Measurements from ENCODE around the gene DACH1. TPM values are rescaled to one million over a fixed set of nuclear protein-coding genes. Genes with fewer than 3 reads are reported as not detected.

The DACH1 gene
- total RNA-seq, 4 donors from 2014 or later: 1.2 to 7.9 (median 4.4) TPM

DNA sequence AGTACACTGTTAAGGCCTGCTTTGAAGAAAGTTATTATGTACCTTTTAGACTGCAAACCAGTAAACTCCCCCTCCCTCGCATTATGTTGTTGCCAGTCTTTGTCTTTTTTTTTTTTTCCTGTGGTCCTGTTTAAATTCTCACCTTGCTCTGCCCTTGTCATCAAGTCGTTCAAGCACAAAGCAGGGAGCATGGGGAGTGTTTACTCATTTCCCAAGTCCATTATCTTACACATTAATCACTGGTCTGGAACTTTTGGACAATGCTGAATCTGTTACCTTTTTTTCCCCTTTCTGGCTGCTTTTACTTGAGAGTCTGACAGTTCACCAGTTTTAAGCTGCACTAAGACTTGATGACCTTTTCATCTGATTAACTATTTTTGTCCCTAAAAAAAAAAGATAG is 108.2 kb downstream of the DACH1 start:
- TF ChIP-seq, protein P1, sequence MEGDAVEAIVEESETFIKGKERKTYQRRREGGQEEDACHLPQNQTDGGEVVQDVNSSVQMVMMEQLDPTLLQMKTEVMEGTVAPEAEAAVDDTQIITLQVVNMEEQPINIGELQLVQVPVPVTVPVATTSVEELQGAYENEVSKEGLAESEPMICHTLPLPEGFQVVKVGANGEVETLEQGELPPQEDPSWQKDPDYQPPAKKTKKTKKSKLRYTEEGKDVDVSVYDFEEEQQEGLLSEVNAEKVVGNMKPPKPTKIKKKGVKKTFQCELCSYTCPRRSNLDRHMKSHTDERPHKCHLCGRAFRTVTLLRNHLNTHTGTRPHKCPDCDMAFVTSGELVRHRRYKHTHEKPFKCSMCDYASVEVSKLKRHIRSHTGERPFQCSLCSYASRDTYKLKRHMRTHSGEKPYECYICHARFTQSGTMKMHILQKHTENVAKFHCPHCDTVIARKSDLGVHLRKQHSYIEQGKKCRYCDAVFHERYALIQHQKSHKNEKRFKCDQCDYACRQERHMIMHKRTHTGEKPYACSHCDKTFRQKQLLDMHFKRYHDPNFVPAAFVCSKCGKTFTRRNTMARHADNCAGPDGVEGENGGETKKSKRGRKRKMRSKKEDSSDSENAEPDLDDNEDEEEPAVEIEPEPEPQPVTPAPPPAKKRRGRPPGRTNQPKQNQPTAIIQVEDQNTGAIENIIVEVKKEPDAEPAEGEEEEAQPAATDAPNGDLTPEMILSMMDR (IDR thresholded peaks at IDR 0.05; ENCODE audit: low read depth): no peak

DNA sequence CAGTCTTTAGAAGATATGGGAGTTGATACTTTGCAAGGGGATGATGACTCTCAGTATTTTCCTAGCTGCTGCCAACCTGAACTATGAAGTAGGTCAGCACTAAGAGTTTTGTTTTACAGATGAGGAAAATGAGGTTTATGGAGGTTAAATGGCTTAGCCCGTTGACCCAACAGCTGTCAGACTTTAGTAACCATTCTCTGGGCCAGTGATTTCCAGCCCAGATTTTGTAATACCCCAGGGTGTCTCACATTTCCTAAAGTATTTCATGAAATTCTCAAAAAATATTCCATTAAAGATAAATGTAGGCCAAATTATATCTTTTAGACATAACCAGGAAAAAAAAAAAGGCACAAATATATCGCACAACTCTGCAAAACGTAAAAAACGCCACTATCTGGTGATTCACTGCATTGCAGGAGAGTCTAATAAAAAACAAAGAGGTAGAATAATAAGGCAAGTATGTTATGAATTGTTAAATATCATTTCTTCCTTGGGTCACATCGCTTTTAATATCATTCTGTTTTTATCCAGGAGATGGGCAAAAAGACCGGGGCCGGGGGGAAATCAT is 112.5 kb downstream of the DACH1 start:
- TF ChIP-seq, protein P1 (IDR thresholded peaks at IDR 0.05; ENCODE audit: low read depth): no peak

DNA sequence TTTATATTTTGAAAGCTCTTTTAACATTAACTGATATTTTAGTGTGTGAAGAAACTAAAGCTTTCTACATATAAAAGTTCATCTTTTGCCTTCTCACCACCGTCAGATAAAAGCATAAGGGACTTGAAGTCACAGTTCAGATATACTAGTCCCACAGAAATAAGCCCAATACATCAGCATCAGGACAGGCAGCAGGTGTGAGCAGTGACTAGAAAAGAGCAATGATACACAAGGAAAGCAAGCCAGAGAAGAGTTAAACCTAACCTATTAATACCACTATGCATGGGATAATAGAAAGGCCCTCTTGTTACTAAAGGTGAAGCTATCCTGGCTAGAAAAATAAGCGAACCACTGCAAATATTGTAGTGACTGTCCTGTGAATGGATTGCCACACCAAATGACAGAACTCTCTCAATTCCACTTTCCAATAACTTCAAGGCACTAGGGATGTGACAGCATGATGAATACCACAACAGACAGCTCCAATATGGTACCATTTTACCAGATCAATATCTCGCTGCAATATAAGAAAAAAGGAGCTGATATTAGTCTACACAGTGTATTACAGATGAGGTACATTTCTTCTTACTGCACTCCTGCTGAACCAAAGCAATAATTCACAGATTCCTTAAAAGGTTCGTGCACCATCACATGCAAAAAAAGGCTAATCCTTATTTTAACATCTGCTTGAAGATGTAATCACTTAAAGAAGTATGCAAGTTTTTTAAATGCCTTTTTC is 114.1 kb downstream of the DACH1 start:
- TF ChIP-seq, protein P1 (IDR thresholded peaks at IDR 0.05; ENCODE audit: low read depth): no peak

DNA sequence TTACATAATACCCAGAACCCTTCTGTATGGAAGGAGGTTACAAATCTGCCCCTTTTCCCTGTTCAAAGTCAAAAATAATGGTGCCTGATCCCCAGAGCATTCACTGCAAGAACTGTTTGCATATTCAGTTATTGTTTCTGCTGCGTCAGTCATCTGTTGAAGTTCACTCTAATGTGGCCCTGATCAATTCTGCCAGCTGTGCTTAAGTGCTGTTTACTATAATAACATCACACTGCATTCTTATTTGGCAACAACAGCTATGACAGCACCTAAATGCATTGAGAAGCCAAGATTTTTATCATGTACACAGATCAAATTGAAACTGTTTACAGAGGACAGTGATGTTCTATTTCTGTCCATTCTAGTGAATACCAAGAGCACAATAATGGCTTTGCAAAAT is 115.9 kb downstream of the DACH1 start:
- TF ChIP-seq, protein P1 (IDR thresholded peaks at IDR 0.05; ENCODE audit: low read depth): no peak

DNA sequence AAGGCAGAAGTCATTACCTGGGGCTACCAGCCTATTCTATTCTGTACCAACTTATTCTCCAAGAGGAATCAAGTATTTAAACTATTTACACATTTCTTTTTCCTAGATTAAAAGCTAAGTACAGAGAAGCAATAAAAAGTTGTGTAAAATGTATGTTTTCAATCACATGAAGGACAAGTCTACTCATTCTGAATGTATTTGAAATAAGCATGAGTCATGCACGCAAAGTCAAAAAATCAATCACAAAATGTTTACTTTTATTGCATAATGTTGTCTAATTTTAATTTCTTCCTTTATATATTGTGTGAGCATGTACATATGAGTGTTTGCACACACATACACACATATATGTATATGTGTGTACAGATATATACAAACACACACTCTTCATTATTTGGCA is 136.7 kb downstream of the DACH1 start:
- TF ChIP-seq, protein P1 (IDR thresholded peaks at IDR 0.05; ENCODE audit: low read depth): no peak

DNA sequence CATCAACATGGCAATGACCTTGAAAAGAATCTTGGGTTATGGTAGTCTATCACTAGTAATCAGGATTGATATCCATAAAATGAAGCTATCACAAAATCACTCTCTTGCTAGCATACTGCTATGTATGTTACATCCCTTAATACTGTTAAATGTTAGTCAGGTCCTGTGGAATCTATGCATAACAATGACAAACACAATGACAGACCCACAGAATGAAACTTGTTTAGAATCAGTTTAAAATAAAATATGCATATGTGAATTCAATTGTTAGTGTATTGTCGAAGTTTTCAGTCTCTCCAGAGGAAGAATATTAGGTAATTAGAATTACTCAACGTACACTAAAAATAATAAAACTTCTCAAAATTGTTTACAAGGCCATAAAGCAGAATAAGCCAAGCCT is 137.6 kb downstream of the DACH1 start:
- TF ChIP-seq, protein P1 (IDR thresholded peaks at IDR 0.05; ENCODE audit: low read depth): no peak

DNA sequence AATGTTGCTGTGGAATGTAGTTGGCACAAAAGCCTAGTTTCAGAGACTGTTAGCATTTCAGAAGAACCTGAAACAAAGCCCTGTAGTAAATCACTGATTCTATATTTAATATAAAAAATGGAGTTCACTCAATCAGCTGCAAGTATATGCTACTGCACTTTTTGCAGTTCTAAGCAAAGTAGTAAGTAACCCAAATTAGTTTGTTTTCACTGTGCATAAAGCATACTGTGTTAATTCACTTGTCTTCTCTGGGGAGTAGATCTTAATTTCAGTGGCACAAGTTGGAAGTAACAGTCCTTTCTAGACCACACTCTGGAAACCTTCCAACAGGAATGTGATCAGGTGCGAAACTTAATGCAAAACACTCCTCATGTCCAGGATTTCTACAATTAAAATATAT is 139.3 kb downstream of the DACH1 start:
- TF ChIP-seq, protein P1 (IDR thresholded peaks at IDR 0.05; ENCODE audit: low read depth): no peak
